ENCODE results near the gene PLXND1.

- no peak for TF ChIP-seq POLR2AphosphoS5 (IDR thresholded peaks at IDR 0.05)
- TF ChIP-seq CTCF (IDR thresholded peaks at IDR 0.05), result no peak
Measured at GRCh38 chr3:129632556-129632955, 26.1 kb upstream of the PLXND1 start.
